HUES48 (cell line): Measurements from ENCODE around the gene QTRT2.

ENCODE experiments used
- H3K27ac ChIP-seq: one replicate; pipeline ENCODE4 v1.7.0; 2013; ENCODE audit warnings: low read depth, low read length, inconsistent platforms
- H3K27me3 ChIP-seq: 2 replicates; pipeline ENCODE4 v1.6.1; 2013; ENCODE audit warnings: mild to moderate bottlenecking, low read length; ENCODE audit not compliant: control insufficient read depth, insufficient read depth
- H3K36me3 ChIP-seq: 2 replicates; pipeline ENCODE4 v1.6.1; 2013; ENCODE audit warnings: low read length; ENCODE audit not compliant: control insufficient read depth, insufficient read depth
- H3K4me1 ChIP-seq: 2 replicates; pipeline ENCODE4 v1.6.1; 2013; ENCODE audit warnings: mild to moderate bottlenecking, low read length; ENCODE audit not compliant: control insufficient read depth, insufficient read depth
- H3K4me3 ChIP-seq: 2 replicates; pipeline ENCODE4 v1.5.1; 2013; ENCODE audit warnings: mild to moderate bottlenecking, low read depth, low read length
- H3K9ac ChIP-seq: 2 replicates; pipeline ENCODE4 v1.6.1; 2013; ENCODE audit warnings: mild to moderate bottlenecking, low read depth, low read length, moderate library complexity
- H3K9me3 ChIP-seq: 2 replicates; pipeline ENCODE4 v1.6.1; 2013; ENCODE audit warnings: low read length; ENCODE audit not compliant: control insufficient read depth, insufficient read depth

Gene QTRT2

GRCh38 chr3:114034787-114035545, 21.6 kb upstream of the QTRT2 start:
- no peaks in the 10 kb centered on the region for H3K27me3 ChIP-seq
- H3K4me1 ChIP-seq = peaks cover 10% of the 10 kb centered on the region
- no peaks in the 10 kb centered on the region for H3K9me3 ChIP-seq
- H3K36me3 ChIP-seq = no peaks in the 10 kb centered on the region
- H3K27ac ChIP-seq = no peak overlapping the region
- H3K9ac ChIP-seq = no peak overlapping the region
- no peak overlapping the region for H3K4me3 ChIP-seq

DNA sequence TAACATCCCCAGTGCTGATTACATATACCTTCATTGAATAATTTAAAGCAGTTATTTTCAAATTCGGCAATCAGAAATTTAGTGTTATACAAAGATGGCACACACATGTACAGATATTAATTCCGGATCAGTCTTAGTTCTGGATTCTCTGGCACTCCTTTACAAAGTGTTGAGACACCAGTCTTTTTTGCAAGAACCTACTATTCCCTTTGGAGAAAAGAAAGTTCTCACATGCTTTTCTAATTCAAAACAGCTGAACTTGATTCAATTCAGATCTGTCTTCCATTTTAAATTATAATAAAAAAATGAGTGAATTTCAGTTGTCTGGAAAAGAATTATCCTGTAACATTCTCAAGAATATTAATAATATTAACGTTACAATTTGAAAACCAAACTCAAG, 20.6 kb upstream of the QTRT2 start:
- H3K9me3 ChIP-seq = no peaks in the 10 kb centered on the region
- H3K4me3 ChIP-seq = no peak overlapping the region
- no peaks in the 10 kb centered on the region for H3K27me3 ChIP-seq
- H3K36me3 ChIP-seq = no peaks in the 10 kb centered on the region
- H3K27ac ChIP-seq = no peak overlapping the region
- peaks cover 6% of the 10 kb centered on the region for H3K4me1 ChIP-seq
- no peak overlapping the region for H3K9ac ChIP-seq

DNA sequence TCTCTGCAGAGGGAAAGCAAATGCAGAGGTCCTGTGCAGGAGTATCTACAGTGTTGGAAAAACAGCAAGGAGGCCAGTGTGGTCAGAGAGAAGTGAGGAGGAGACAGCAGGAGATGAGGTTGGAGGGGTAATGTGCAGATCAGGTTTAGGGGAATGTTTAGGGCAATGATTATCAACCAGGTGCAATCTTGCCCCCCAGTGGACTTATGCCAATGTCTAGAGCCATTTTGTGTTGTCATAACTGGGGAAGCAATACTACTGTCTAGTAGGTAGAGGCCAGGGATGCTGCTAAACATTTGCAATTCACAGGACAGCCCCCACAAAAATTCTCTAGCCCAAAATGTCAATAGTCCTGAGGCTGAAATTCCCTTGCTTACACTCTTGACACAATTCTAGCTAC, 13.3 kb upstream of the QTRT2 start:
- Histone ChIP-seq H3K27me3 (no peaks in the 10 kb centered on the region), H3K36me3 (no peaks in the 10 kb centered on the region), H3K4me1 (no peaks in the 10 kb centered on the region), H3K9ac (no peak overlapping the region), H3K27ac (no peak overlapping the region), H3K9me3 (no peaks in the 10 kb centered on the region), H3K4me3 (no peak overlapping the region)

- Histone ChIP-seq H3K27ac (no peak overlapping the region), H3K4me1 (no peaks in the 10 kb centered on the region), H3K4me3 (no peak overlapping the region), H3K36me3 (no peaks in the 10 kb centered on the region), H3K9ac (no peak overlapping the region), H3K9me3 (no peaks in the 10 kb centered on the region), H3K27me3 (no peaks in the 10 kb centered on the region)
Observed at GRCh38 chr3:114052216-114052615, 4.3 kb upstream of the QTRT2 start.

DNA sequence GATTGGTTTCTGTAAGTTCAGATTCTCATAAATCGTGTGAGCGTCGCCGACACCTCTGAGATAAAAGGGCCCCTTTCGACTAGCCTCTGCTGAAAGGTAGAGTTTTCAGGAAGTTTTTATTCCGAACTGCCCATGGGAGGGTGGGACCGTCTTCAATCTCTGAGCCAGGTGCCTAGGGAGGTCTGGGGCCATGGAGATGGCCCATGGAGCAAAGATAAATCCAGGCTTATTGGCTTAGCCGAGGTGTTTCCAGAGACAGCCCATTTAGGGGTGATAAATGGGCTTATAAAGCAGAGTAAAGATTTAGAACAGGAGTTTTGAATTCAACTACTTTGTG, 442 bp downstream of the QTRT2 start:
- no peaks in the 10 kb centered on the region for H3K27me3 ChIP-seq
- peak overlapping the region; percentile 80 for H3K27ac ChIP-seq
- peaks cover 7% of the 10 kb centered on the region; the same call in 1 of the 2 replicates for H3K4me1 ChIP-seq
- H3K4me3 ChIP-seq = peak overlapping the region; percentile 91
- peak overlapping the region; percentile 86 for H3K9ac ChIP-seq
- peaks cover 21% of the 10 kb centered on the region for H3K36me3 ChIP-seq
- no peaks in the 10 kb centered on the region for H3K9me3 ChIP-seq

GRCh38 chr3:114058646-114059045, 2.1 kb downstream of the QTRT2 start:
- Histone ChIP-seq H3K4me1 (peaks cover 7% of the 10 kb centered on the region; the same call in 1 of the 2 replicates), H3K36me3 (peaks cover 24% of the 10 kb centered on the region), H3K27me3 (no peaks in the 10 kb centered on the region), H3K27ac (no peak overlapping the region), H3K9ac (no peak overlapping the region), H3K9me3 (no peaks in the 10 kb centered on the region), H3K4me3 (peak overlapping the region; percentile 91; the same call in 1 of the 2 replicates)

- Histone ChIP-seq H3K36me3 (peaks cover 42% of the 10 kb centered on the region), H3K27ac (no peak overlapping the region), H3K27me3 (no peaks in the 10 kb centered on the region), H3K4me1 (peaks cover 7% of the 10 kb centered on the region; the same call in 1 of the 2 replicates), H3K9ac (no peak overlapping the region), H3K4me3 (no peak overlapping the region), H3K9me3 (no peaks in the 10 kb centered on the region)
Observed at GRCh38 chr3:114060906-114061655, 4.5 kb downstream of the QTRT2 start.

- Histone ChIP-seq H3K9me3 (no peaks in the 10 kb centered on the region), H3K4me3 (no peak overlapping the region), H3K36me3 (peaks cover 85% of the 10 kb centered on the region), H3K4me1 (no peaks in the 10 kb centered on the region), H3K27me3 (no peaks in the 10 kb centered on the region), H3K27ac (no peak overlapping the region), H3K9ac (no peak overlapping the region)
Observed at GRCh38 chr3:114067804-114068203, 11.3 kb downstream of the QTRT2 start.

DNA sequence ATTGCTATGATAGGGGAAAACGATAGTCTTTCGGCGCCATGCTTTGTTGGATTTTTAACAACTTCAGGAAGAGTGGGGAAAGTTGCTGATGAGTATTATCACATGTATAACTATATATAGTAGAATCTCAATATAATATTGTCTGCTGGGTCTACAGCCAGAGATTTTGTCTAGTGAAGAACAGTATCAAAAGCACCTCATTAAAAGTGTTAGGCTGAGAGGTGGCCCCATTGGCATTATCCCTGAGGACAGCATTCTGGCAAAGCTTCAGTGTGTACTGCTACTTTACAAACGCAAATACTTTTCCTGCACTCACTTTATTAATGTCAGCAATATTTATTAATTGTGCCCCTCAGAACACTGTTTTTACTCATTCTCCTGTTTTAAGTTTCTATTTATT, 11.8 kb downstream of the QTRT2 start:
- H3K4me1 ChIP-seq = no peaks in the 10 kb centered on the region
- H3K9me3 ChIP-seq = no peaks in the 10 kb centered on the region
- peaks cover 90% of the 10 kb centered on the region for H3K36me3 ChIP-seq
- no peak overlapping the region for H3K4me3 ChIP-seq
- H3K9ac ChIP-seq = no peak overlapping the region
- H3K27me3 ChIP-seq = no peaks in the 10 kb centered on the region
- no peak overlapping the region for H3K27ac ChIP-seq

DNA sequence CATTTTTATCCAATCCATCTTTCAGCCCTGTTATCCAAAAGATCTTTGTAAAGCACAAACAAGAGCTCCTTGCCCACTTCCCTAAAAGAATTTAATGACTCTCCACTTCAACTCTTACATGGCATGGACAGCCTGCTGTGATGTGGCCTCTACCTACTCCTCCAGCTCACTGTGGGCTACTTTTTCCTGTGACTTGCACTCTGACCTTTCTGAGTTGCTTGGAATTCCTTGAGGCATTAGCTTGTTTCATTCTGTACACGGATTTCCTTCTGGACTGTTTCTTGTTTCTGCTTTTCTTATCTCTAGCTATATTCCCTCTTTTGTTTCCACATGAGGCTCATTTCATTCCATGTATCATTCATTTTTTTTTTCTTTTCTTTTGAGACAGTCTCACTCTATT, 15.2 kb downstream of the QTRT2 start:
- H3K27ac ChIP-seq = no peak overlapping the region
- no peaks in the 10 kb centered on the region for H3K9me3 ChIP-seq
- H3K27me3 ChIP-seq = no peaks in the 10 kb centered on the region
- peaks cover 99% of the 10 kb centered on the region for H3K36me3 ChIP-seq
- no peak overlapping the region for H3K4me3 ChIP-seq
- H3K9ac ChIP-seq = no peak overlapping the region
- no peaks in the 10 kb centered on the region for H3K4me1 ChIP-seq

DNA sequence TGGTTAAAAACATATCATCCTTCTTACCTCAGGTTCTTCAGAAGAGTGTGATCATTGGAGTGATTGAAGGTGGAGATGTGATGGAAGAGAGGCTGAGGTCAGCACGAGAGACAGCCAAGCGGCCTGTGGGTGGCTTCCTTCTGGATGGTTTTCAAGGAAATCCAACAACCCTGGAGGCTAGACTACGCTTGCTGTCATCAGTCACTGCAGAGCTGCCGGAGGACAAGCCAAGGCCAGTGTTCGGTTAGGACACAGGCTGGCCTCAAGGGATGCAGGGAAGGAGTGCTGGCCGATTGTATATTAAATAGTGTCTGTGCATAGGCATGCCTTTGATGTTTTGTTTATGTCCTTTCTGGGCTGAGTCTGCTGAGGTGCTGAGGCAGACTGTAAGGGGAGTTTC, 20.2 kb downstream of the QTRT2 start:
- Histone ChIP-seq H3K36me3 (peaks cover 98% of the 10 kb centered on the region), H3K27ac (no peak overlapping the region), H3K9ac (no peak overlapping the region), H3K9me3 (no peaks in the 10 kb centered on the region), H3K27me3 (no peaks in the 10 kb centered on the region), H3K4me1 (no peaks in the 10 kb centered on the region), H3K4me3 (no peak overlapping the region)
